H9 (cell line): ENCODE measurements around the gene RNGTT. TPM values are rescaled to one million over a fixed set of nuclear protein-coding genes. Genes with fewer than 3 reads are reported as not detected.

Experiments
- DNase-seq: peaks from one replicate; pipeline ENCODE4 v3.0.0-alpha.2; 2017
- H2AFZ ChIP-seq: one replicate; pipeline ENCODE4 v1.6.1; 2013; ENCODE audit warnings: mild to moderate bottlenecking, low read length, control low read depth, moderate library complexity
- H2AK5ac ChIP-seq: 2 replicates; pipeline ENCODE4 v1.6.1; 2013; ENCODE audit warnings: low read length, control low read depth, mixed read lengths; ENCODE audit not compliant: insufficient read length
- H2BK120ac ChIP-seq: one replicate; pipeline ENCODE4 v1.6.1; 2013; ENCODE audit warnings: low read depth, mild to moderate bottlenecking, low read length, control low read depth, inconsistent platforms; ENCODE audit not compliant: poor library complexity, severe bottlenecking
- H2BK12ac ChIP-seq: 2 replicates; pipeline ENCODE4 v1.6.1; 2013; ENCODE audit warnings: low read length, control low read depth, mixed read lengths, low read depth; ENCODE audit not compliant: insufficient read length
- H2BK15ac ChIP-seq: 2 replicates; pipeline ENCODE4 v1.6.1; 2013; ENCODE audit warnings: low read depth, low read length, control low read depth
- H2BK20ac ChIP-seq: one replicate; pipeline ENCODE4 v1.6.1; 2013; ENCODE audit warnings: low read depth, mild to moderate bottlenecking, low read length, control low read depth, inconsistent platforms; ENCODE audit not compliant: poor library complexity, severe bottlenecking
- H2BK5ac ChIP-seq: 2 replicates; pipeline ENCODE4 v1.6.1; 2013; ENCODE audit warnings: low read length, control low read depth, mixed read lengths; ENCODE audit not compliant: insufficient read length
- H3K14ac ChIP-seq: 2 replicates; pipeline ENCODE4 v1.6.1; 2013; ENCODE audit warnings: low read length, control low read depth; ENCODE audit not compliant: insufficient read depth
- H3K18ac ChIP-seq: 2 replicates; pipeline ENCODE4 v1.6.1; 2013; ENCODE audit warnings: low read depth, mild to moderate bottlenecking, mixed read lengths, low read length, control low read depth; ENCODE audit not compliant: insufficient read length
- H3K23ac ChIP-seq: 2 replicates; pipeline ENCODE4 v1.6.1; 2013; ENCODE audit warnings: low read length, control low read depth, mixed read lengths, low read depth; ENCODE audit not compliant: insufficient read length
- H3K23me2 ChIP-seq: 2 replicates; pipeline ENCODE4 v1.6.1; 2013; ENCODE audit warnings: low read depth, mild to moderate bottlenecking, mixed read lengths, low read length, control low read depth; ENCODE audit not compliant: insufficient read length, poor library complexity, severe bottlenecking
- H3K27ac ChIP-seq: 2 replicates; pipeline ENCODE4 v1.5.1; 2013; ENCODE audit warnings: low read length, control low read depth, mixed read lengths, low read depth; ENCODE audit not compliant: insufficient read length
- H3K27me3 ChIP-seq: 2 replicates; pipeline ENCODE4 v1.6.1; 2013; ENCODE audit warnings: low read length, control low read depth, inconsistent platforms; ENCODE audit not compliant: insufficient read depth
- H3K4ac ChIP-seq: 2 replicates; pipeline ENCODE4 v1.6.1; 2013; ENCODE audit warnings: low read depth, mild to moderate bottlenecking, control low read depth, inconsistent platforms, low read length, moderate library complexity
- H3K4me1 ChIP-seq: 2 replicates; pipeline ENCODE4 v1.6.1; 2013; ENCODE audit warnings: low read length, control low read depth, inconsistent platforms; ENCODE audit not compliant: insufficient read depth
- H3K4me2 ChIP-seq: 2 replicates; pipeline ENCODE4 v1.6.1; 2013; ENCODE audit warnings: low read length, control low read depth, mixed read lengths; ENCODE audit not compliant: insufficient read length, insufficient read depth
- H3K56ac ChIP-seq: 2 replicates; pipeline ENCODE4 v1.6.1; 2013; ENCODE audit warnings: low read depth, mild to moderate bottlenecking, mixed read lengths, low read length, control low read depth; ENCODE audit not compliant: insufficient read length
- H3K79me1 ChIP-seq: 2 replicates; pipeline ENCODE4 v1.6.1; 2013; ENCODE audit warnings: low read depth, mild to moderate bottlenecking, moderate library complexity, low read length, control low read depth, inconsistent platforms; ENCODE audit not compliant: insufficient read depth, poor library complexity, severe bottlenecking
- H3K79me2 ChIP-seq: 2 replicates; pipeline ENCODE4 v1.6.1; 2013; ENCODE audit warnings: low read length, control low read depth, inconsistent platforms; ENCODE audit not compliant: insufficient read depth
- H3K9ac ChIP-seq: 2 replicates; pipeline ENCODE4 v1.6.1; 2013; ENCODE audit warnings: low read length, control low read depth, mixed read lengths; ENCODE audit not compliant: insufficient read length; ENCODE audit errors: extremely low read depth
- H3K9me3 ChIP-seq: one replicate; pipeline ENCODE4 v1.6.1; 2013; ENCODE audit warnings: low read depth, low read length, inconsistent platforms; ENCODE audit not compliant: control insufficient read depth
- H3T11ph ChIP-seq: one replicate; pipeline ENCODE4 v1.6.1; 2013; ENCODE audit warnings: mild to moderate bottlenecking, low read length, control low read depth, inconsistent platforms
- H4K20me1 ChIP-seq: one replicate; pipeline ENCODE4 v1.6.1; 2013; ENCODE audit not compliant: control insufficient read depth, insufficient read length, insufficient read depth
- H4K5ac ChIP-seq: 2 replicates; pipeline ENCODE4 v1.6.1; 2013; ENCODE audit warnings: low read depth, mild to moderate bottlenecking, mixed read lengths, low read length, control low read depth; ENCODE audit not compliant: insufficient read length
- H4K8ac ChIP-seq: replicated peaks from 2 replicates; pipeline ENCODE4 v1.6.1; 2013; ENCODE audit warnings: low read length, control low read depth, mixed read lengths, low read depth; ENCODE audit not compliant: insufficient read length
- H4K91ac ChIP-seq: 2 replicates; pipeline ENCODE4 v1.6.1; 2013; ENCODE audit warnings: low read depth, mild to moderate bottlenecking, moderate library complexity, mixed read lengths, low read length, control low read depth; ENCODE audit not compliant: insufficient read length
- H3K27ac Mint-ChIP-seq, 3 experiments: 2 replicates in 2 of 3; 3 replicates in 1 of 3; pipeline ENCODE4 v1.8.0; 2020 to 2021; ENCODE audit warnings: mixed read lengths in 3 of 3, mild to moderate bottlenecking in 1 of 3, moderate library complexity in 1 of 3
- H3K27me3 Mint-ChIP-seq: 2 replicates; pipeline ENCODE4 v1.8.0; 2021; ENCODE audit warnings: low read depth, mild to moderate bottlenecking, moderate library complexity, mixed read lengths
- H3K36me3 Mint-ChIP-seq, 3 experiments: 2 replicates in 2 of 3; 3 replicates in 1 of 3; pipeline ENCODE4 v1.8.0; 2020 to 2021; ENCODE audit warnings: low read depth in 3 of 3, mixed read lengths in 3 of 3; ENCODE audit not compliant: insufficient read depth in 1 of 3
- H3K4me1 Mint-ChIP-seq, 2 experiments: 2 replicates each; pipeline ENCODE4 v1.8.0; 2020; ENCODE audit warnings: mixed read lengths in 2 of 2
- H3K4me3 Mint-ChIP-seq, 2 experiments: 2 replicates in 1 of 2; 3 replicates in 1 of 2; pipeline ENCODE4 v1.8.0; 2020 to 2021; ENCODE audit warnings: mild to moderate bottlenecking in 2 of 2, mixed read lengths in 2 of 2, moderate library complexity in 1 of 2
- H3K9me3 Mint-ChIP-seq, 2 experiments: 2 replicates in 1 of 2; 3 replicates in 1 of 2; pipeline ENCODE4 v1.8.0; 2020; ENCODE audit warnings: mild to moderate bottlenecking in 2 of 2, mixed read lengths in 2 of 2, moderate library complexity in 1 of 2
- CTCF ChIP-seq: fragments of 200-600 bp; sonication (generic); conservative IDR thresholded peaks from 3 replicates; pipeline ENCODE4 v1.8.0; 2021; ENCODE audit warnings: antibody characterized with exemption, mild to moderate bottlenecking
- WGBS: extraction: QIAGEN DNeasy Blood & Tissue Kit; methylation state at CpG from one replicate; pipeline ENCODE4 v1.1.7; 2013; ENCODE audit warnings: missing lambda C conversion rate, low lambda C conversion rate, mixed read lengths; ENCODE audit not compliant: insufficient read length; ENCODE audit errors: extremely low coverage; 5-methylcytosine and 5-hydroxymethylcytosine counted together
- total RNA-seq: library from RNA; stranded (reverse); gene quantifications from 2 replicates; pipeline ENCODE4 v1.2.1, GENCODE V29; 2021

RNGTT gene
- total RNA-seq, 1 experiment from 2014 or later = 20.5 TPM

DNA sequence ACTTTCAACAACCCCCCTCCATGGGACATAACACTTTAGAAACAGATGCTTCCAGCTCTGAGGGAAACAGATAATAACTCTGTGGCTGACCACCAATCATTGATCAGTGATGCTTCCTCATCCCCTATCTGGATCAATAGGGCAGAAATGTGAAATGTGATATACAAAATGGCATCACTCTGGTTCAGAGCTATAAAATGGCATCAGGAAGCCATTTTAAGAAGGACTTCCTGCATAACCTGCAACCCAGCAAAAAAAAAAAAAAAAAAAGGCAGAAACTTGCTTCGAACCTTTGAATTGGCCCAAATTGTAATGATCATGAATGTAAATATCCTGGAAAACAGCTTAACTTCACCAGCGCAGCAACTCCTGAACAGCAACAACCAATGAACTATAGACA is 48.0 kb upstream of the RNGTT start:
- Mint-ChIP-seq H3K9me3 (peaks cover 0 to 6% of the 10 kb centered on the region in 2 experiments; a peak in 2 of 5 replicates), H3K4me1 (peaks cover 34 to 42% of the 10 kb centered on the region in 2 experiments), H3K4me3 (no peak overlapping the region), H3K27me3 (no peaks in the 10 kb centered on the region), H3K27ac (no peak overlapping the region), H3K36me3 (no peaks in the 10 kb centered on the region)
- no peak overlapping the region for H4K5ac ChIP-seq
- no CpG with 5 or more reads among the region's 2 CpGs for WGBS
- no peak overlapping the region for H2BK5ac ChIP-seq
- H3K27ac ChIP-seq = no peak overlapping the region
- H3K4me2 ChIP-seq = no peak overlapping the region
- H3K79me1 ChIP-seq = no peaks in the 10 kb centered on the region
- H4K91ac ChIP-seq = no peak overlapping the region
- H2BK12ac ChIP-seq = no peak overlapping the region
- H3K14ac ChIP-seq = no peak overlapping the region
- H3T11ph ChIP-seq = no peak overlapping the region
- no peak overlapping the region for H3K18ac ChIP-seq
- H2BK20ac ChIP-seq = no peak overlapping the region
- peaks cover 11% of the 10 kb centered on the region for H3K4me1 ChIP-seq
- no peak overlapping the region for H3K56ac ChIP-seq
- H2AFZ ChIP-seq = no peak overlapping the region
- H3K4ac ChIP-seq = no peak overlapping the region
- no peak overlapping the region for H2BK120ac ChIP-seq
- H2BK15ac ChIP-seq = no peak overlapping the region
- H4K20me1 ChIP-seq = no peaks in the 10 kb centered on the region
- H2AK5ac ChIP-seq = no peak overlapping the region
- H3K9ac ChIP-seq = no peak overlapping the region
- H3K23me2 ChIP-seq = no peaks in the 10 kb centered on the region
- H3K9me3 ChIP-seq = no peaks in the 10 kb centered on the region
- H4K8ac ChIP-seq = no peak overlapping the region
- TF ChIP-seq CTCF = no peak
- DNase-seq = no peak
- no peaks in the 10 kb centered on the region for H3K27me3 ChIP-seq
- H3K23ac ChIP-seq = no peak overlapping the region
- H3K79me2 ChIP-seq = no peaks in the 10 kb centered on the region
